Breast epithelium (tissue), 3 donors: Measurements from ENCODE around the gene PATE2.

Experiments used
- CTCF ChIP-seq, 3 donors: fragments of 450-650 bp; IDR thresholded peaks; one replicate each; pipeline ENCODE4 v1.5.1; 2016 to 2017; ENCODE audit warnings: antibody characterized with exemption in 3 of 3, mild to moderate bottlenecking in 3 of 3, moderate library complexity in 3 of 3
- POLR2A ChIP-seq: fragments of 450-650 bp; IDR thresholded peaks from one replicate; pipeline ENCODE4 v1.6.1; 2016; ENCODE audit warnings: antibody characterized with exemption, mild to moderate bottlenecking, moderate library complexity
- POLR2AphosphoS5 ChIP-seq, 3 donors: sonication (generic); formaldehyde crosslinking; IDR thresholded peaks; one replicate each; pipeline ENCODE4 v1.6.1; 2017; ENCODE audit warnings: antibody characterized with exemption in 3 of 3

GRCh38 chr11:125756050-125756449 lies 22.6 kb downstream of the PATE2 start:
- TF ChIP-seq CTCF (IDR thresholded peaks at IDR 0.05) (no peak), POLR2A (no peak), POLR2AphosphoS5 (IDR thresholded peaks at IDR 0.05) (no peak)
